IMR-90 (cell line): ENCODE measurements around the gene SARM1. TPM values are rescaled to one million over a fixed set of nuclear protein-coding genes. Genes with fewer than 3 reads are reported as not detected.

Experiments used
- ATAC-seq: fragments of 200-7000 bp; cut with Tn5 transposase; 2 replicates; pipeline ENCODE4 v1.9.1; 2020; ENCODE audit warnings: low read depth, mild to moderate bottlenecking, moderate library complexity
- BruUV-seq: library from RNA; stranded (reverse); fragments of 400-500 nt; replicated peaks from 2 replicates; lab custom pipeline; 2021; lab: Mats Ljungman, UMichigan
- CTCF ChIA-PET: fragments of 300-600 bp; formaldehyde crosslinking; extraction: SDS; loops from one replicate; lab custom pipeline; 2021; ENCODE audit warnings: antibody characterized with exemption; lab: Yijun Ruan, JAX
- POLR2A ChIA-PET: fragments of 300-600 bp; sonication (Branson Sonifier 250); formaldehyde crosslinking; loops from one replicate; lab custom pipeline; 2022; ENCODE audit warnings: antibody characterized with exemption; ENCODE audit not compliant: unreplicated experiment; lab: Charles Lee
- DNase-seq: peaks from one replicate; pipeline ENCODE4 v3.0.0; 2013
- H2AFZ ChIP-seq: replicated peaks from 2 replicates; pipeline ENCODE3; 2013; ENCODE audit warnings: low read length, mild to moderate bottlenecking; ENCODE audit not compliant: poor library complexity
- H2AK5ac ChIP-seq: 2 replicates; pipeline ENCODE4 v1.6.1; 2013; ENCODE audit warnings: low read depth, low read length, inconsistent platforms
- H2AK9ac ChIP-seq: replicated peaks from 2 replicates; pipeline ENCODE3; 2013; ENCODE audit warnings: mild to moderate bottlenecking, low read depth, low read length, moderate library complexity; ENCODE audit not compliant: poor library complexity
- H2BK120ac ChIP-seq: 2 replicates; pipeline ENCODE4 v1.6.1; 2013; ENCODE audit warnings: low read depth, low read length, inconsistent platforms
- H2BK15ac ChIP-seq: 3 replicates; pipeline ENCODE4 v1.6.1; 2013; ENCODE audit warnings: low read depth, low read length, inconsistent platforms
- H2BK20ac ChIP-seq: 2 replicates; pipeline ENCODE4 v1.6.1; 2013; ENCODE audit warnings: low read depth, mild to moderate bottlenecking, inconsistent platforms, low read length, moderate library complexity
- H2BK5ac ChIP-seq: 2 replicates; pipeline ENCODE4 v1.6.1; 2013; ENCODE audit warnings: mild to moderate bottlenecking, low read depth, low read length, inconsistent platforms; ENCODE audit not compliant: poor library complexity, severe bottlenecking
- H3K14ac ChIP-seq: replicated peaks from 2 replicates; pipeline ENCODE4 v1.6.1; 2013; ENCODE audit warnings: low read depth, low read length, inconsistent platforms
- H3K18ac ChIP-seq: 2 replicates; pipeline ENCODE4 v1.6.1; 2013; ENCODE audit warnings: low read depth, low read length, control low read depth
- H3K23ac ChIP-seq: 2 replicates; pipeline ENCODE4 v1.6.1; 2013; ENCODE audit warnings: low read depth, low read length, inconsistent platforms
- H3K27ac ChIP-seq: 2 replicates; pipeline ENCODE4 v1.5.1; 2013; ENCODE audit warnings: mild to moderate bottlenecking, control low read depth, low read length; ENCODE audit not compliant: insufficient read depth
- H3K27me3 ChIP-seq: 2 replicates; pipeline ENCODE4 v1.6.1; 2013; ENCODE audit warnings: low read length; ENCODE audit not compliant: control insufficient read depth, insufficient read depth
- H3K36me3 ChIP-seq: 2 replicates; pipeline ENCODE4 v1.6.1; 2013; ENCODE audit warnings: low read length, mixed read lengths; ENCODE audit not compliant: control insufficient read depth, insufficient read depth
- H3K4ac ChIP-seq: 2 replicates; pipeline ENCODE4 v1.6.1; 2013; ENCODE audit warnings: low read depth, low read length, inconsistent platforms
- H3K4me1 ChIP-seq: 2 replicates; pipeline ENCODE4 v1.6.1; 2013; ENCODE audit warnings: low read length, mixed read lengths; ENCODE audit not compliant: control insufficient read depth, insufficient read depth
- H3K4me2 ChIP-seq: 2 replicates; pipeline ENCODE4 v1.6.1; 2013; ENCODE audit warnings: low read depth, mild to moderate bottlenecking, control low read depth, low read length, moderate library complexity
- H3K4me3 ChIP-seq: 2 replicates; pipeline ENCODE4 v1.5.1; 2013; ENCODE audit warnings: low read depth, mild to moderate bottlenecking, control low read depth, low read length, moderate library complexity; ENCODE audit not compliant: insufficient read depth
- H3K56ac ChIP-seq: 2 replicates; pipeline ENCODE4 v1.6.1; 2013; ENCODE audit warnings: low read length, inconsistent platforms; ENCODE audit not compliant: insufficient read depth; ENCODE audit errors: extremely low read depth
- H3K79me1 ChIP-seq, 2 experiments: 2 replicates each; pipeline ENCODE4 v1.6.1; 2013; ENCODE audit warnings: low read length in 2 of 2, inconsistent platforms in 1 of 2, low read depth in 1 of 2
- H3K9ac ChIP-seq: 2 replicates; pipeline ENCODE4 v1.6.1; 2013; ENCODE audit warnings: low read depth, low read length, control low read depth
- H3K9me1 ChIP-seq: 2 replicates; pipeline ENCODE4 v1.6.1; 2013; ENCODE audit warnings: low read length, inconsistent platforms; ENCODE audit not compliant: insufficient read depth
- H3K9me3 ChIP-seq: 2 replicates; pipeline ENCODE4 v1.6.1; 2013; ENCODE audit warnings: low read length; ENCODE audit not compliant: control insufficient read depth, insufficient read depth
- H4K20me1 ChIP-seq: 2 replicates; pipeline ENCODE4 v1.6.1; 2013; ENCODE audit warnings: low read length, inconsistent platforms; ENCODE audit not compliant: insufficient read depth
- H4K5ac ChIP-seq: 2 replicates; pipeline ENCODE4 v1.6.1; 2013; ENCODE audit warnings: mild to moderate bottlenecking, low read depth, low read length, control low read depth
- H4K8ac ChIP-seq, 2 experiments: 2 replicates each; pipeline ENCODE4 v1.6.1; 2013; ENCODE audit warnings: low read depth in 2 of 2, low read length in 2 of 2, control low read depth in 1 of 2, inconsistent platforms in 1 of 2
- H4K91ac ChIP-seq: 2 replicates; pipeline ENCODE4 v1.6.1; 2013; ENCODE audit warnings: low read depth, low read length, inconsistent platforms; ENCODE audit not compliant: insufficient read depth
- BHLHE40 ChIP-seq: fragments of 150-350 bp; IDR thresholded peaks from 2 replicates; pipeline ENCODE4 v1.6.1; 2016; ENCODE audit warnings: mild to moderate bottlenecking, low read depth, low read length
- CEBPB ChIP-seq: IDR thresholded peaks from 2 replicates; pipeline ENCODE4 v1.6.1; 2012; ENCODE audit warnings: low read depth, low read length, improper control_type of control experiment
- CHD1 ChIP-seq: IDR thresholded peaks from 2 replicates; pipeline ENCODE4 v1.6.1; 2012; ENCODE audit warnings: low read depth, low read length, improper control_type of control experiment
- ELK1 ChIP-seq: fragments of 150-350 bp; IDR thresholded peaks from 2 replicates; pipeline ENCODE4 v1.6.1; 2016; ENCODE audit warnings: low read depth, mild to moderate bottlenecking, low read length, moderate library complexity, borderline replicate concordance
- FOS ChIP-seq: fragments of 150-350 bp; IDR thresholded peaks from 2 replicates; pipeline ENCODE4 v1.6.1; 2016; ENCODE audit warnings: low read depth, low read length
- MAZ ChIP-seq: IDR thresholded peaks from 2 replicates; pipeline ENCODE4 v1.6.1; 2012; ENCODE audit warnings: low read depth, mild to moderate bottlenecking, low read length, improper control_type of control experiment, moderate library complexity, borderline replicate concordance
- MXI1 ChIP-seq: IDR thresholded peaks from 2 replicates; pipeline ENCODE4 v1.6.1; 2012; ENCODE audit warnings: low read depth, mild to moderate bottlenecking, low read length, moderate library complexity, borderline replicate concordance
- NFE2L2 ChIP-seq: fragments of 150-350 bp; IDR thresholded peaks from 2 replicates; pipeline ENCODE4 v1.6.1; 2016; ENCODE audit warnings: low read depth, mild to moderate bottlenecking, low read length
- POLR2A ChIP-seq: IDR thresholded peaks from 2 replicates; pipeline ENCODE4 v1.6.1; 2012; ENCODE audit warnings: mild to moderate bottlenecking, low read depth, low read length
- RAD21 ChIP-seq: IDR thresholded peaks from 2 replicates; pipeline ENCODE4 v1.6.1; 2012; ENCODE audit warnings: low read length, improper control_type of control experiment
- RCOR1 ChIP-seq: IDR thresholded peaks from 2 replicates; pipeline ENCODE4 v1.6.1; 2012; ENCODE audit warnings: mild to moderate bottlenecking, low read length, improper control_type of control experiment; ENCODE audit not compliant: insufficient replicate concordance
- RFX5 ChIP-seq: IDR thresholded peaks from 2 replicates; pipeline ENCODE4 v1.8.0; 2012; ENCODE audit warnings: low read depth, mild to moderate bottlenecking, low read length, moderate library complexity
- SMC3 ChIP-seq: fragments of 150-350 bp; IDR thresholded peaks from 2 replicates; pipeline ENCODE4 v1.6.1; 2016; ENCODE audit warnings: low read depth, mild to moderate bottlenecking, antibody characterized with exemption, low read length, moderate library complexity
- USF2 ChIP-seq: fragments of 150-350 bp; IDR thresholded peaks from 2 replicates; pipeline ENCODE4 v1.6.1; 2017; ENCODE audit warnings: mild to moderate bottlenecking, antibody characterized with exemption, low read length, low read depth
- WGBS, 2 experiments: methylation state at CpG; one replicate each; pipeline versions ENCODE4 v1.1.5 to v1.1.7; 2013; ENCODE audit warnings: missing lambda C conversion rate in 2 of 2; ENCODE audit not compliant: insufficient read length in 1 of 2; ENCODE audit errors: extremely low coverage in 2 of 2; 5-methylcytosine and 5-hydroxymethylcytosine counted together
- dilution Hi-C: fragments of 300-500 bp; cut with HindIII; formaldehyde crosslinking; loops from one replicate; pipeline ENCODE4 v1.14.3; 2018; ENCODE audit warnings: low sequenced_read_pairs; ENCODE audit not compliant: unreplicated experiment
- in situ Hi-C: fragments of 300-500 bp; cut with MboI; formaldehyde crosslinking; loops from 3 replicates; pipeline ENCODE4 v1.14.3; 2019; ENCODE audit warnings: low sequenced_read_pairs, inconsistent platforms, mixed read lengths
- intact Hi-C: fragments of 100-400 bp; cut with micrococcal nuclease; formaldehyde crosslinking; loops from 2 replicates; pipeline ENCODE4 v1.10.0; 2022
- polyA plus RNA-seq, 3 experiments: library from polyadenylated mRNA; depleted of rRNA; stranded (reverse); fragments of >200 nt; gene quantifications; 2 replicates each; pipeline ENCODE4 v1.2.3, GENCODE V29; 2012; ENCODE audit warnings: low replicate concordance in 1 of 3
- total RNA-seq: library from RNA; depleted of rRNA; stranded (reverse); fragments of >200 nt; gene quantifications from 2 replicates; pipeline ENCODE4 v1.2.3, GENCODE V29; 2012
- TF ChIP-seq, protein P1 (sequence below): conservative IDR thresholded peaks from 2 replicates; pipeline ENCODE4 v1.5.1; 2012; ENCODE audit warnings: mild to moderate bottlenecking, low read depth, low read length, improper control_type of control experiment

The SARM1 gene
- total and polyA plus RNA-seq, 2 of the 4 experiments (the other 2 are of a cell fraction) = 3.4 to 11.4 TPM

DNA sequence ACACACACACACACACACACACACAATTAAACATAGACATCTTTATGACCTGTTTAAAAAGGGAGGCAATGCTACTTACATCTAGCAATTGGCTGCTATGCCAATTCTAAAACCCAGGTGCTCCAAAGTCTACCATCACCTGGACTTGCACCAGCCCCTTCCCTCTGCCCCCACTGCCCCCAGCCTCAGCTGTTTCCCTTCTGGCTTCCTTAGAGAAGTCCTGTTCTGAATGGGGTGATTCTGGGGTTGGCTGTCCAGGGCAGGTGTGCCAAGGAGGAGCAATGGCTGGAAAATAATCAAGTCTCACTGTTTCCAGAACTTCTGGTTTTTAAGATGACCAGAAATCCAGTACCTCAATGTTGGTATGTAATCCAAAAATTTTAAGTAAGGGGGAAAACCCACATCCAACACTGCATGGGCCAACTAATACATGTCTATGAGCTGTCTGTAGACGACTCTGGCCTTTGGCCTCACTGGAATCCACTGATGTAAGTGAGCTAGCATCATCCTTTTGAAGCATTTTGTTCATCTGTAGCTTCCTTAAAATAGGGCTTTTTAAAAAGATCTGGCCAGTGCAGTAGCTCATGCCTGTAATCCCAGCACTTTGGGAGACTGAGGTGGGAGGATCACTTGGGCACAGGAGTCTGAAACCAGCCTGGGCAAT is 38.3 kb upstream of the SARM1 start:
- Histone ChIP-seq H3K27me3 (no peaks in the 10 kb centered on the region), H3K4me3 (no peak overlapping the region), H4K5ac (no peak overlapping the region), H4K91ac (no peak overlapping the region), H3K9me3 (no peaks in the 10 kb centered on the region), H2AK5ac (no peak overlapping the region), H4K20me1 (peaks cover 34% of the 10 kb centered on the region; the same call in 1 of the 2 replicates), H3K9me1 (peaks cover 11% of the 10 kb centered on the region), H3K9ac (no peak overlapping the region), H2BK5ac (no peak overlapping the region), H3K4me2 (no peak overlapping the region), H3K4me1 (peaks cover 14% of the 10 kb centered on the region), H4K8ac (no peak overlapping the region), H3K4ac (no peak overlapping the region), H3K23ac (no peak overlapping the region), H3K14ac (no peak overlapping the region), H2BK20ac (no peak overlapping the region), H3K36me3 (peaks cover 27% of the 10 kb centered on the region), H3K79me1 (peaks cover 37 to 81% of the 10 kb centered on the region in 2 experiments), H3K56ac (no peak overlapping the region), H2BK15ac (no peak overlapping the region), H2BK120ac (no peak overlapping the region), H2AFZ (no peak overlapping the region), H2AK9ac (no peak overlapping the region), H3K18ac (no peak overlapping the region), H3K27ac (no peak overlapping the region)
- no CpG with 5 or more reads among the region's 1 CpG for WGBS, 2 experiments
- in situ Hi-C loops (loop anchor here (25.0 kb wide), 1 partner anchor 796 kb away; no protein-coding TSS in a partner anchor), dilution Hi-C loops (no loop called here), intact Hi-C loops (loop anchor here (5.0 to 10.0 kb wide), 2 partner anchors 81 to 288 kb away; partner anchors contain the start of gene NLK)
- no TSS peak for BruUV-seq
- CTCF ChIA-PET = interaction anchor here (0.8 kb wide), 1 partner anchor 82 kb away, joined by 3 read pairs; no protein-coding TSS in a partner anchor
- peak; percentile 53 for DNase-seq
- POLR2A ChIA-PET = no interaction called here
- no peak for ATAC-seq
- TF ChIP-seq FOS (no peak), MAZ (no peak), ELK1 (no peak), SMC3 (no peak), RFX5 (no peak), USF2 (no peak), MXI1 (no peak), NFE2L2 (no peak), CHD1 (no peak), CEBPB (no peak), BHLHE40 (no peak), RCOR1 (no peak), RAD21 (no peak), POLR2A (no peak)
- TF ChIP-seq, protein P1, sequence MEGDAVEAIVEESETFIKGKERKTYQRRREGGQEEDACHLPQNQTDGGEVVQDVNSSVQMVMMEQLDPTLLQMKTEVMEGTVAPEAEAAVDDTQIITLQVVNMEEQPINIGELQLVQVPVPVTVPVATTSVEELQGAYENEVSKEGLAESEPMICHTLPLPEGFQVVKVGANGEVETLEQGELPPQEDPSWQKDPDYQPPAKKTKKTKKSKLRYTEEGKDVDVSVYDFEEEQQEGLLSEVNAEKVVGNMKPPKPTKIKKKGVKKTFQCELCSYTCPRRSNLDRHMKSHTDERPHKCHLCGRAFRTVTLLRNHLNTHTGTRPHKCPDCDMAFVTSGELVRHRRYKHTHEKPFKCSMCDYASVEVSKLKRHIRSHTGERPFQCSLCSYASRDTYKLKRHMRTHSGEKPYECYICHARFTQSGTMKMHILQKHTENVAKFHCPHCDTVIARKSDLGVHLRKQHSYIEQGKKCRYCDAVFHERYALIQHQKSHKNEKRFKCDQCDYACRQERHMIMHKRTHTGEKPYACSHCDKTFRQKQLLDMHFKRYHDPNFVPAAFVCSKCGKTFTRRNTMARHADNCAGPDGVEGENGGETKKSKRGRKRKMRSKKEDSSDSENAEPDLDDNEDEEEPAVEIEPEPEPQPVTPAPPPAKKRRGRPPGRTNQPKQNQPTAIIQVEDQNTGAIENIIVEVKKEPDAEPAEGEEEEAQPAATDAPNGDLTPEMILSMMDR = no peak
